K562 (cell line): Measurements from ENCODE around the gene NPDC1. TPM values are rescaled to one million over a fixed set of nuclear protein-coding genes. Genes with fewer than 3 reads are reported as not detected.

Experiments used
- HCFC1 ChIP-seq: IDR thresholded peaks from 2 replicates; pipeline ENCODE4 v1.6.1; 2012; ENCODE audit warnings: low read depth, low read length, improper control_type of control experiment
- NR2F6 ChIP-seq: fragments of 450-650 bp; formaldehyde crosslinking; IDR thresholded peaks from 2 replicates; pipeline ENCODE4 v1.4.0; 2020; ENCODE audit warnings: mild to moderate bottlenecking
- PRMT5 ChIP-seq: sonication (generic); formaldehyde crosslinking; IDR thresholded peaks from 2 replicates; pipeline ENCODE4 v1.5.0; 2020; ENCODE audit warnings: missing genetic modification reagents
- SIN3A ChIP-seq, 2 experiments: fragments of 150-350 bp in 1 of 2; IDR thresholded peaks; 2 replicates each; pipeline ENCODE4 v1.6.1; 2011 to 2016; ENCODE audit warnings: borderline replicate concordance in 2 of 2, low read depth in 2 of 2, low read length in 2 of 2, mild to moderate bottlenecking in 2 of 2, moderate library complexity in 2 of 2; ENCODE audit not compliant: control insufficient read depth in 1 of 2
- ZNF408 ChIP-seq: fragments of 250-450 bp; sonication (Bioruptor Pico); IDR thresholded peaks from 2 replicates; pipeline ENCODE4 v1.4.0; 2020; ENCODE audit warnings: low read depth, mild to moderate bottlenecking, moderate library complexity
- ZNF586 ChIP-seq: fragments of 450-650 bp; formaldehyde crosslinking; conservative IDR thresholded peaks from 2 replicates; pipeline ENCODE4 v1.4.0; 2020; ENCODE audit warnings: mild to moderate bottlenecking, moderate library complexity
- ZZZ3 ChIP-seq: fragments of 450-650 bp; IDR thresholded peaks from 2 replicates; pipeline ENCODE4 v1.6.1; 2016; ENCODE audit warnings: antibody characterized with exemption, mild to moderate bottlenecking, moderate library complexity
- polyA plus RNA-seq, 8 experiments: library from polyadenylated mRNA; depleted of rRNA in 4 of 8; stranded (reverse) in 5 of 8; unstranded in 3 of 8; fragments of >200 nt; fragmentation: Nextera tagmentation in 2 of 8; fragmentation: Illumina TruSeq in 1 of 8; extraction: Ambion mirVana in 2 of 8; extraction: Trizol in 1 of 8; gene quantifications; 2 replicates each; pipeline versions ENCODE4 v1.2.1 to v1.2.3, GENCODE V29; 2011 to 2014; ENCODE audit warnings: inconsistent platforms in 1 of 8, missing spikeins in 1 of 8
- total RNA-seq, 7 experiments: library from RNA; depleted of rRNA in 6 of 7; stranded (reverse); fragments of >200 nt in 6 of 7; fragmentation: Illumina TruSeq in 2 of 7; extraction: Trizol in 2 of 7; gene quantifications; 2 replicates each; pipeline versions ENCODE4 v1.2.1 to v1.2.3, GENCODE V29; 2011 to 2021; ENCODE audit warnings: low replicate concordance in 1 of 7
- TF ChIP-seq, protein P1 (sequence below): fragments of 450-650 bp; formaldehyde crosslinking; IDR thresholded peaks from 2 replicates; pipeline ENCODE4 v1.4.0; 2020; ENCODE audit warnings: mild to moderate bottlenecking, moderate library complexity
- TF ChIP-seq, protein P2 (sequence below): sonication (generic); formaldehyde crosslinking; IDR thresholded peaks from 2 replicates; pipeline ENCODE4 v1.8.0; 2022; ENCODE audit warnings: missing genetic modification reagents, mild to moderate bottlenecking, borderline replicate concordance
- TF ChIP-seq, protein P3 (sequence below): fragments of 250-450 bp; sonication (Bioruptor Pico); IDR thresholded peaks from 2 replicates; pipeline ENCODE4 v1.8.0; 2021; ENCODE audit warnings: borderline replicate concordance, mild to moderate bottlenecking, moderate library complexity; ENCODE audit not compliant: poor library complexity, severe bottlenecking
- TF ChIP-seq, protein P4 (sequence below): fragments of 450-650 bp; formaldehyde crosslinking; IDR thresholded peaks from 2 replicates; pipeline ENCODE4 v1.4.0; 2022; ENCODE audit warnings: mild to moderate bottlenecking, moderate library complexity
- TF ChIP-seq, protein P5 (sequence below): fragments of 450-650 bp; IDR thresholded peaks from 2 replicates; pipeline ENCODE4 v1.6.1; 2016; ENCODE audit warnings: low read depth, mild to moderate bottlenecking, moderate library complexity
- TF ChIP-seq, protein P6 (sequence below): sonication (generic); formaldehyde crosslinking; IDR thresholded peaks from 2 replicates; pipeline ENCODE4 v1.8.0; 2022; ENCODE audit warnings: mild to moderate bottlenecking, missing genetic modification reagents
- TF ChIP-seq, protein P7 (sequence below): fragments of 200-400 bp; formaldehyde crosslinking; IDR thresholded peaks from 2 replicates; pipeline ENCODE4 v1.6.1; 2017; ENCODE audit warnings: mild to moderate bottlenecking, low read depth, low read length, moderate library complexity

The NPDC1 gene
- total and polyA plus RNA-seq, 9 of the 15 experiments (the other 6 are each of a cell fraction or from before 2014, with no cell fraction given): 0.06 to 2.1 (median 0.53) TPM; not detected in 3

DNA sequence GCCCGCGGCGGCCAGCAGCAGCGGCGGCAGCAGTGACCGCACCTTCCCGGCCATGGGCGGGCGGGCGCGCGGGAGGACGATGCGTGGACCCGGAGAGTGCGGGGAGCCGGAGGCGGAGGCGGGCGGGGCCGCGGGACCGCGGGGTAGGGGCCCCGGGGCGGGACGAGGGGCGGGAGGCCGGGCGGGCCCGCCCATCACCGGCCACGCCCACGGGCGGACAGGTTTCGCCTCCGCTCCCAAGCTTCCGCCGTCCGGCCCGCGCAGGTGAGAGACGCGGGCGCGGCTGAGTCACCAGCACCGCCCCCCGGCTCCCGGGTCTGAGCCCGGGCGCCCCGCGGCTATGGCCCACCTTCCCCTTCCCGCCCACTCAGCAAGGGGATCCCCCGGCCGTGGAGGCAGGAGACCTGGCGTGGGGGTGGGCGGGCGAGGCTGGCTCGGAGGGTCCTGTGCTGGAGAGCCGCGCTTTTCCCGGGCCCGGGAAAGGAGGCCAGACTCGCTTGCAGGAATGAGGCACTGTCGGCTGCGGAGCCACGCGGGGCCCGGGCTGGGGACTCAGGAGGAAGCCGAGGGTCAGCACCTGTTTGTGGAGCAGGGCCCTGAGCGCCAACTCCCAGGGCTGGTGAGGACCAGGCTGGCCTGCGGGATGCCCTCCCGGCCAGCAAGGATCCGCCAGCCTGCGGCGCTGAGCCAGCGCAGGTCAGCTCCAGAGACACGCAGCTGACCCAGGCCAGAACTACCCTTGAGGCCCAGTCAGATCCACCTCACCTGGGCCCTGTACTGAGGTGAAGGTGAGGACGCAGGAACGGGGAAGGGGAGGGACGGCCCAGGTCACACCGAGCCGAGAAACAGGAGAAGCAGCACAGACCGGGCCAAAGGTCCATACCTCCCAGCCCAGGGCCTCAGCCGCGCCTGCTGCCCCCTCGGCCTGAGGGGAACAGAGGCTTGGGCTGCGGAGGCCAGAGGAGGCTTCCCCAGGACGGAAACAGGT is 8.3 kb upstream of the NPDC1 start, which contains the start of gene ENTPD2 (continued):
- TF ChIP-seq, protein P1, sequence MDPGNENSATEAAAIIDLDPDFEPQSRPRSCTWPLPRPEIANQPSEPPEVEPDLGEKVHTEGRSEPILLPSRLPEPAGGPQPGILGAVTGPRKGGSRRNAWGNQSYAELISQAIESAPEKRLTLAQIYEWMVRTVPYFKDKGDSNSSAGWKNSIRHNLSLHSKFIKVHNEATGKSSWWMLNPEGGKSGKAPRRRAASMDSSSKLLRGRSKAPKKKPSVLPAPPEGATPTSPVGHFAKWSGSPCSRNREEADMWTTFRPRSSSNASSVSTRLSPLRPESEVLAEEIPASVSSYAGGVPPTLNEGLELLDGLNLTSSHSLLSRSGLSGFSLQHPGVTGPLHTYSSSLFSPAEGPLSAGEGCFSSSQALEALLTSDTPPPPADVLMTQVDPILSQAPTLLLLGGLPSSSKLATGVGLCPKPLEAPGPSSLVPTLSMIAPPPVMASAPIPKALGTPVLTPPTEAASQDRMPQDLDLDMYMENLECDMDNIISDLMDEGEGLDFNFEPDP (CRISPR knock-in tag): no peak
- no peak for TF ChIP-seq ZZZ3
- TF ChIP-seq SIN3A (IDR thresholded peaks at IDR 0.05; ENCODE audit: borderline replicate concordance in 2 of 2, control insufficient read depth in 1 of 2, low read depth in 2 of 2, low read length in 2 of 2): no peak
- no peak for TF ChIP-seq ZNF586
- TF ChIP-seq, protein P2, sequence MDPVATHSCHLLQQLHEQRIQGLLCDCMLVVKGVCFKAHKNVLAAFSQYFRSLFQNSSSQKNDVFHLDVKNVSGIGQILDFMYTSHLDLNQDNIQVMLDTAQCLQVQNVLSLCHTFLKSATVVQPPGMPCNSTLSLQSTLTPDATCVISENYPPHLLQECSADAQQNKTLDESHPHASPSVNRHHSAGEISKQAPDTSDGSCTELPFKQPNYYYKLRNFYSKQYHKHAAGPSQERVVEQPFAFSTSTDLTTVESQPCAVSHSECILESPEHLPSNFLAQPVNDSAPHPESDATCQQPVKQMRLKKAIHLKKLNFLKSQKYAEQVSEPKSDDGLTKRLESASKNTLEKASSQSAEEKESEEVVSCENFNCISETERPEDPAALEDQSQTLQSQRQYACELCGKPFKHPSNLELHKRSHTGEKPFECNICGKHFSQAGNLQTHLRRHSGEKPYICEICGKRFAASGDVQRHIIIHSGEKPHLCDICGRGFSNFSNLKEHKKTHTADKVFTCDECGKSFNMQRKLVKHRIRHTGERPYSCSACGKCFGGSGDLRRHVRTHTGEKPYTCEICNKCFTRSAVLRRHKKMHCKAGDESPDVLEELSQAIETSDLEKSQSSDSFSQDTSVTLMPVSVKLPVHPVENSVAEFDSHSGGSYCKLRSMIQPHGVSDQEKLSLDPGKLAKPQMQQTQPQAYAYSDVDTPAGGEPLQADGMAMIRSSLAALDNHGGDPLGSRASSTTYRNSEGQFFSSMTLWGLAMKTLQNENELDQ (CRISPR knock-in tag): no peak
- TF ChIP-seq, protein P3, sequence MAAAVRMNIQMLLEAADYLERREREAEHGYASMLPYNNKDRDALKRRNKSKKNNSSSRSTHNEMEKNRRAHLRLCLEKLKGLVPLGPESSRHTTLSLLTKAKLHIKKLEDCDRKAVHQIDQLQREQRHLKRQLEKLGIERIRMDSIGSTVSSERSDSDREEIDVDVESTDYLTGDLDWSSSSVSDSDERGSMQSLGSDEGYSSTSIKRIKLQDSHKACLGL (CRISPR knock-in tag): no peak
- no peak for TF ChIP-seq NR2F6 (CRISPR knock-in tag)
- TF ChIP-seq, protein P4, sequence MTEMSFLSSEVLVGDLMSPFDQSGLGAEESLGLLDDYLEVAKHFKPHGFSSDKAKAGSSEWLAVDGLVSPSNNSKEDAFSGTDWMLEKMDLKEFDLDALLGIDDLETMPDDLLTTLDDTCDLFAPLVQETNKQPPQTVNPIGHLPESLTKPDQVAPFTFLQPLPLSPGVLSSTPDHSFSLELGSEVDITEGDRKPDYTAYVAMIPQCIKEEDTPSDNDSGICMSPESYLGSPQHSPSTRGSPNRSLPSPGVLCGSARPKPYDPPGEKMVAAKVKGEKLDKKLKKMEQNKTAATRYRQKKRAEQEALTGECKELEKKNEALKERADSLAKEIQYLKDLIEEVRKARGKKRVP: no peak
- TF ChIP-seq, protein P5, sequence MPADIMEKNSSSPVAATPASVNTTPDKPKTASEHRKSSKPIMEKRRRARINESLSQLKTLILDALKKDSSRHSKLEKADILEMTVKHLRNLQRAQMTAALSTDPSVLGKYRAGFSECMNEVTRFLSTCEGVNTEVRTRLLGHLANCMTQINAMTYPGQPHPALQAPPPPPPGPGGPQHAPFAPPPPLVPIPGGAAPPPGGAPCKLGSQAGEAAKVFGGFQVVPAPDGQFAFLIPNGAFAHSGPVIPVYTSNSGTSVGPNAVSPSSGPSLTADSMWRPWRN: no peak
- TF ChIP-seq ZNF408 (CRISPR knock-in tag): no peak
- TF ChIP-seq, protein P6, sequence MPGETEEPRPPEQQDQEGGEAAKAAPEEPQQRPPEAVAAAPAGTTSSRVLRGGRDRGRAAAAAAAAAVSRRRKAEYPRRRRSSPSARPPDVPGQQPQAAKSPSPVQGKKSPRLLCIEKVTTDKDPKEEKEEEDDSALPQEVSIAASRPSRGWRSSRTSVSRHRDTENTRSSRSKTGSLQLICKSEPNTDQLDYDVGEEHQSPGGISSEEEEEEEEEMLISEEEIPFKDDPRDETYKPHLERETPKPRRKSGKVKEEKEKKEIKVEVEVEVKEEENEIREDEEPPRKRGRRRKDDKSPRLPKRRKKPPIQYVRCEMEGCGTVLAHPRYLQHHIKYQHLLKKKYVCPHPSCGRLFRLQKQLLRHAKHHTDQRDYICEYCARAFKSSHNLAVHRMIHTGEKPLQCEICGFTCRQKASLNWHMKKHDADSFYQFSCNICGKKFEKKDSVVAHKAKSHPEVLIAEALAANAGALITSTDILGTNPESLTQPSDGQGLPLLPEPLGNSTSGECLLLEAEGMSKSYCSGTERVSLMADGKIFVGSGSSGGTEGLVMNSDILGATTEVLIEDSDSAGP (CRISPR knock-in tag): no peak
- TF ChIP-seq PRMT5 (CRISPR knock-in tag): no peak
- no peak for TF ChIP-seq HCFC1
- TF ChIP-seq, protein P7, sequence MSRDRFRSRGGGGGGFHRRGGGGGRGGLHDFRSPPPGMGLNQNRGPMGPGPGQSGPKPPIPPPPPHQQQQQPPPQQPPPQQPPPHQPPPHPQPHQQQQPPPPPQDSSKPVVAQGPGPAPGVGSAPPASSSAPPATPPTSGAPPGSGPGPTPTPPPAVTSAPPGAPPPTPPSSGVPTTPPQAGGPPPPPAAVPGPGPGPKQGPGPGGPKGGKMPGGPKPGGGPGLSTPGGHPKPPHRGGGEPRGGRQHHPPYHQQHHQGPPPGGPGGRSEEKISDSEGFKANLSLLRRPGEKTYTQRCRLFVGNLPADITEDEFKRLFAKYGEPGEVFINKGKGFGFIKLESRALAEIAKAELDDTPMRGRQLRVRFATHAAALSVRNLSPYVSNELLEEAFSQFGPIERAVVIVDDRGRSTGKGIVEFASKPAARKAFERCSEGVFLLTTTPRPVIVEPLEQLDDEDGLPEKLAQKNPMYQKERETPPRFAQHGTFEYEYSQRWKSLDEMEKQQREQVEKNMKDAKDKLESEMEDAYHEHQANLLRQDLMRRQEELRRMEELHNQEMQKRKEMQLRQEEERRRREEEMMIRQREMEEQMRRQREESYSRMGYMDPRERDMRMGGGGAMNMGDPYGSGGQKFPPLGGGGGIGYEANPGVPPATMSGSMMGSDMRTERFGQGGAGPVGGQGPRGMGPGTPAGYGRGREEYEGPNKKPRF: no peak
